ENCODE data around the gene PRR33.

Gene PRR33

GRCh38 chr11:1845561-1846452 is 45.9 kb downstream of the PRR33 start:
- no peak for DNase-seq

GRCh38 chr11:1845095-1845429 is 46.6 kb downstream of the PRR33 start:
- no peak for DNase-seq

GRCh38 chr11:1844221-1845094 is 47.2 kb downstream of the PRR33 start:
- no peak for DNase-seq

- DNase-seq: no peak
Measured at GRCh38 chr11:1843796-1844195, 47.9 kb downstream of the PRR33 start.

- DNase-seq: no peak
Measured at GRCh38 chr11:1843098-1843473, 48.6 kb downstream of the PRR33 start.

- DNase-seq: no peak
Measured at GRCh38 chr11:1842149-1843097, 49.3 kb downstream of the PRR33 start.

- DNase-seq: no peak
Measured at GRCh38 chr11:1841511-1842148, 50.1 kb downstream of the PRR33 start.

- no peak for DNase-seq
Measured at GRCh38 chr11:1840780-1841480, 50.8 kb downstream of the PRR33 start.

- DNase-seq: no peak
Measured at GRCh38 chr11:1839924-1840779, 51.5 kb downstream of the PRR33 start.

GRCh38 chr11:1839204-1839923 is 52.3 kb downstream of the PRR33 start:
- no peak for DNase-seq

GRCh38 chr11:1838426-1839144 is 53.1 kb downstream of the PRR33 start, which contains the start of gene TNNI2:
Gene TNNI2, plus strand, starts transcription at chr11:1838981. Its CDS starts 716 bp downstream, at chr11:1839697.
- DNase-seq: no peak

Data from NCI-H1417 treated with DMSO at 0.1 percent for 48 hours (cell line).